ENCODE data around the gene ZC3H18. TPM values are rescaled to one million over a fixed set of nuclear protein-coding genes. Genes with fewer than 3 reads are reported as not detected.

Gene ZC3H18
- total and polyA plus RNA-seq, 2 of the 4 experiments (the other 2 are of a cell fraction), result 3.4 to 21.3 TPM

GRCh38 chr16:88647178-88648070, 77.2 kb downstream of the ZC3H18 start:
- no peak overlapping the region for H4K5ac ChIP-seq (ENCODE audit: low read depth, low read length)
- ChIA-PET POLR2A (ENCODE audit: unreplicated experiment) (no interaction called here), CTCF (no interaction called here)
- H3K4me3 ChIP-seq (ENCODE audit: insufficient read depth, low read depth, low read length), result no peak overlapping the region
- no peak overlapping the region for H2BK15ac ChIP-seq (ENCODE audit: low read depth, low read length)
- H3K4me1 ChIP-seq (ENCODE audit: control insufficient read depth, insufficient read depth, low read length), result peaks cover 5% of the 10 kb centered on the region; the same call in 1 of the 2 replicates
- H4K20me1 ChIP-seq (ENCODE audit: insufficient read depth, low read length), result peaks cover 6% of the 10 kb centered on the region
- no peak overlapping the region for H2BK5ac ChIP-seq (ENCODE audit: low read depth, low read length, poor library complexity, severe bottlenecking)
- no peak overlapping the region for H3K4me2 ChIP-seq (ENCODE audit: low read depth, low read length)
- no peak overlapping the region for H3K27ac ChIP-seq (ENCODE audit: insufficient read depth, low read length)
- peaks cover 1% of the 10 kb centered on the region for H3K36me3 ChIP-seq (ENCODE audit: control insufficient read depth, insufficient read depth, low read length)
- H2AFZ ChIP-seq (replicated peaks; ENCODE audit: low read length, poor library complexity), result no peak overlapping the region
- no peak overlapping the region for H4K8ac ChIP-seq (ENCODE audit: low read depth in 2 of 2, low read length in 2 of 2)
- H2BK20ac ChIP-seq (ENCODE audit: low read depth, low read length), result no peak overlapping the region
- no peaks in the 10 kb centered on the region for H3K9me1 ChIP-seq (ENCODE audit: insufficient read depth, low read length)
- no TSS peak for BruUV-seq (replicated peaks)
- no peak overlapping the region for H3K14ac ChIP-seq (replicated peaks; ENCODE audit: low read depth, low read length)
- no peak overlapping the region for H2AK5ac ChIP-seq (ENCODE audit: low read depth, low read length)
- in situ Hi-C loops (cut with MboI; ENCODE audit: low sequenced_read_pairs) (no loop called here), intact Hi-C loops (cut with micrococcal nuclease) (no loop called here), dilution Hi-C loops (cut with HindIII; ENCODE audit: low sequenced_read_pairs, unreplicated experiment) (no loop called here)
- H3K9ac ChIP-seq (ENCODE audit: low read depth, low read length), result no peak overlapping the region
- H3K4ac ChIP-seq (ENCODE audit: low read depth, low read length), result no peak overlapping the region
- H3K27me3 ChIP-seq (ENCODE audit: control insufficient read depth, insufficient read depth, low read length), result no peaks in the 10 kb centered on the region
- H2AK9ac ChIP-seq (replicated peaks; ENCODE audit: low read depth, low read length, poor library complexity), result no peak overlapping the region
- WGBS, 2 experiments (ENCODE audit: extremely low coverage in 2 of 2, insufficient read length in 1 of 2), result 95% methylated on average over 4 of the region's 22 CpGs; no CpG with 5 or more reads in 1 of the 2 experiments
- H3K79me1 ChIP-seq (ENCODE audit: low read depth in 1 of 2, low read length in 2 of 2), result peaks cover 0 to 20% of the 10 kb centered on the region in 2 experiments; a peak in 1 of 4 replicates
- H3K18ac ChIP-seq (ENCODE audit: low read depth, low read length), result no peak overlapping the region
- H3K56ac ChIP-seq (ENCODE audit: extremely low read depth, insufficient read depth, low read length), result no peak overlapping the region
- H2BK120ac ChIP-seq (ENCODE audit: low read depth, low read length), result no peak overlapping the region
- H3K23ac ChIP-seq (ENCODE audit: low read depth, low read length), result no peak overlapping the region
- H4K91ac ChIP-seq (ENCODE audit: insufficient read depth, low read depth, low read length), result no peak overlapping the region
- DNase-seq, result no peak
- H3K9me3 ChIP-seq (ENCODE audit: control insufficient read depth, insufficient read depth, low read length), result no peaks in the 10 kb centered on the region
- ATAC-seq (ENCODE audit: low read depth), result no peak
- no peak for TF ChIP-seq NFE2L2 (IDR thresholded peaks at IDR 0.05; ENCODE audit: low read depth, low read length)
- no peak for TF ChIP-seq BHLHE40 (IDR thresholded peaks at IDR 0.05; ENCODE audit: low read depth, low read length)
- TF ChIP-seq MXI1 (IDR thresholded peaks at IDR 0.05; ENCODE audit: borderline replicate concordance, low read depth, low read length), result no peak
- TF ChIP-seq FOS (IDR thresholded peaks at IDR 0.05; ENCODE audit: low read depth, low read length), result no peak
- no peak for TF ChIP-seq POLR2A (IDR thresholded peaks at IDR 0.05; ENCODE audit: low read depth, low read length)
- no peak for TF ChIP-seq MAFK (IDR thresholded peaks at IDR 0.05; ENCODE audit: low read depth, low read length)
- no peak for TF ChIP-seq ELK1 (IDR thresholded peaks at IDR 0.05; ENCODE audit: borderline replicate concordance, low read depth, low read length)
- no peak for TF ChIP-seq MAZ (IDR thresholded peaks at IDR 0.05; ENCODE audit: borderline replicate concordance, low read depth, low read length)
- no peak for TF ChIP-seq SMC3 (IDR thresholded peaks at IDR 0.05; ENCODE audit: low read depth, low read length)
- no peak for TF ChIP-seq RCOR1 (IDR thresholded peaks at IDR 0.05; ENCODE audit: insufficient replicate concordance, low read length)
- TF ChIP-seq CTCF (conservative IDR thresholded peaks at IDR 0.05; ENCODE audit: low read depth, low read length), result no peak
- TF ChIP-seq RAD21 (IDR thresholded peaks at IDR 0.05; ENCODE audit: low read length), result no peak
- no peak for TF ChIP-seq CHD1 (IDR thresholded peaks at IDR 0.05; ENCODE audit: low read depth, low read length)
- no peak for TF ChIP-seq CEBPB (IDR thresholded peaks at IDR 0.05; ENCODE audit: low read depth, low read length)
- TF ChIP-seq USF2 (IDR thresholded peaks at IDR 0.05; ENCODE audit: low read depth, low read length), result no peak
